Suprapubic skin (tissue), 3 donors: ENCODE results near the gene GPRC5C.

Experiments used
- CTCF ChIP-seq, 2 donors: fragments of 200-600 bp in 1 of 2; fragments of 450-650 bp in 1 of 2; sonication (generic) in 1 of 2; IDR thresholded peaks; one replicate each; pipeline ENCODE4 v1.5.1; 2016 to 2019; ENCODE audit warnings: antibody characterized with exemption in 2 of 2, mild to moderate bottlenecking in 1 of 2, moderate library complexity in 1 of 2
- POLR2AphosphoS5 ChIP-seq, 3 donors: sonication (generic); formaldehyde crosslinking; IDR thresholded peaks; one replicate each; pipeline ENCODE4 v1.6.1; 2017; ENCODE audit warnings: antibody characterized with exemption in 3 of 3

GRCh38 chr17:74455025-74455545 lies 23.2 kb downstream of the GPRC5C start:
- TF ChIP-seq CTCF (IDR thresholded peaks at IDR 0.05): no peak
- TF ChIP-seq POLR2AphosphoS5 (IDR thresholded peaks at IDR 0.05): no peak
